Loucy (cell line): Measurements from ENCODE around the gene LPIN1.
A peak's percentile ranks its signal among the peaks of the same experiment; 100 is the strongest.

Experiments
- H2AFZ ChIP-seq: fragments of 200-600 bp; sonication (generic); 2 replicates; pipeline ENCODE4 v1.6.0; 2016; ENCODE audit warnings: antibody characterized with exemption, mild to moderate bottlenecking, low read length, moderate library complexity
- H3F3A ChIP-seq: fragments of 200-600 bp; 2 replicates; pipeline ENCODE4 v1.6.0; 2016; ENCODE audit warnings: antibody characterized with exemption, low read depth, mild to moderate bottlenecking
- H3K27me3 ChIP-seq: fragments of 200-600 bp; sonication (generic); 2 replicates; pipeline ENCODE4 v1.6.1; 2014; ENCODE audit warnings: low read length, mild to moderate bottlenecking; ENCODE audit not compliant: insufficient read depth, poor library complexity, severe bottlenecking
- H3K36me3 ChIP-seq: fragments of 200-600 bp; sonication (generic); 2 replicates; pipeline ENCODE4 v1.6.1; 2016; ENCODE audit warnings: low read length; ENCODE audit not compliant: insufficient read depth
- H3K4me1 ChIP-seq: fragments of 200-600 bp; sonication (generic); 2 replicates; pipeline ENCODE4 v1.5.1; 2014; ENCODE audit warnings: low read length, mild to moderate bottlenecking; ENCODE audit not compliant: insufficient read depth, poor library complexity, severe bottlenecking
- H3K4me2 ChIP-seq: fragments of 200-600 bp; sonication (generic); 2 replicates; pipeline ENCODE4 v1.6.0; 2014; ENCODE audit warnings: antibody characterized with exemption, low read length, low read depth, mild to moderate bottlenecking; ENCODE audit not compliant: poor library complexity, severe bottlenecking
- H3K4me3 ChIP-seq: fragments of 200-600 bp; sonication (generic); 2 replicates; pipeline ENCODE4 v1.5.1; 2014; ENCODE audit warnings: low read length, mild to moderate bottlenecking, mixed read lengths; ENCODE audit not compliant: poor library complexity, severe bottlenecking
- H3K79me2 ChIP-seq: fragments of 200-600 bp; sonication (generic); 2 replicates; pipeline ENCODE4 v1.6.1; 2014; ENCODE audit warnings: low read length; ENCODE audit not compliant: insufficient read depth
- H3K9ac ChIP-seq: fragments of 200-600 bp; sonication (generic); 2 replicates; pipeline ENCODE4 v1.6.0; 2014; ENCODE audit warnings: mild to moderate bottlenecking, low read depth, low read length, moderate library complexity; ENCODE audit not compliant: poor library complexity, severe bottlenecking
- H3K9me2 ChIP-seq: fragments of 200-600 bp; sonication (generic); replicated peaks from 2 replicates; pipeline ENCODE4 v1.6.1; 2016; ENCODE audit warnings: low read depth, low read length, mixed read lengths
- H3K9me3 ChIP-seq: fragments of 200-600 bp; sonication (generic); 2 replicates; pipeline ENCODE4 v1.6.1; 2014; ENCODE audit warnings: mild to moderate bottlenecking, antibody characterized with exemption, low read length, low read depth; ENCODE audit not compliant: insufficient read depth
- H4K20me1 ChIP-seq: fragments of 200-600 bp; sonication (generic); 2 replicates; pipeline ENCODE4 v1.6.0; 2014; ENCODE audit warnings: antibody characterized with exemption, low read length, mild to moderate bottlenecking; ENCODE audit not compliant: insufficient read depth, poor library complexity, severe bottlenecking
- EZH2phosphoT487 ChIP-seq: fragments of 200-600 bp; IDR thresholded peaks from 2 replicates; pipeline ENCODE4 v1.6.1; 2018; ENCODE audit warnings: antibody characterized with exemption, mild to moderate bottlenecking, moderate library complexity, borderline replicate concordance
- TF ChIP-seq, protein P1 (sequence below): fragments of 200-600 bp; sonication (generic); conservative IDR thresholded peaks from 2 replicates; pipeline ENCODE4 v1.5.1; 2014; ENCODE audit warnings: mild to moderate bottlenecking, antibody characterized with exemption, low read length

Gene LPIN1

DNA sequence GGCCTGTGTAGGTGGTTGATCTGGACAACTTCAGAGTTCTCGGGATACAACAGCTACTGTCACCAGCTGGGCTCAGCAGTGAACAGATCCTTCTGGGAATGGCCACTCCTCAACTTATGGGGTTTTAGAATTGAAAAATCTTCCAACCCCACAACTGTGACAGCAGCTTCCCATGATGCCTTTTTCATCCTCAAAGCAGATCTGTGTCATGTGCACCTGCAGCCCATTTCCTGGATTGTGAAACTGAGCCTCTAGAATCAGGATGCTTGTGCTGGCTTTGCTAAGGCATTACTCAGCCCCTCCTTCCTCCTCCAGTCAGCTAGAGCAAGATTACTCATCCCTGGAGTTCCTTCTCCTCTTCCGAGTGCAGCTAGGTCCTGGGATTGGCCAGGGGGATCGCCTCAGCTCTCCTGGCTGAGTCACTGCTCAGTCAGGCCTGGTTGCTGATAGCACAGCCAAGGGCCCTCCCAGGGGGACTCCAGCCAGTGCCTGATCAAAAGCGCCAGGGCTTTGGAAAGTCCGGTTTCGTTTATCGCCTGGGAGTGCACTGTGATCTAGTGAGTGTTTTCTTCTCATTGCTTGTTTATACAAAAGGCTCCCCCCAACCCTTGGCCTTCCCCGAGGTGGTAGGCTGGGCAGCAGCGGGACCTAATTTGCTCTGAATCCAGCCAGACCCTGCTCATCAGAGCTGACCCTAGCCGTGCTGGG, 2.4 kb upstream of the LPIN1 start:
- no peaks in the 10 kb centered on the region for H3K27me3 ChIP-seq
- H3K4me1 ChIP-seq, result peaks cover 45% of the 10 kb centered on the region
- H3K36me3 ChIP-seq, result no peaks in the 10 kb centered on the region
- no peaks in the 10 kb centered on the region for H3K9me3 ChIP-seq
- peak overlapping the region; percentile 56; the same call in 1 of the 2 replicates for H2AFZ ChIP-seq
- peaks cover 12% of the 10 kb centered on the region for H4K20me1 ChIP-seq
- H3K79me2 ChIP-seq, result peaks cover 29% of the 10 kb centered on the region
- H3K9ac ChIP-seq, result peak overlapping the region; percentile 35
- no peaks in the 10 kb centered on the region for H3K9me2 ChIP-seq
- TF ChIP-seq EZH2phosphoT487, result no peak
- TF ChIP-seq, protein P1, sequence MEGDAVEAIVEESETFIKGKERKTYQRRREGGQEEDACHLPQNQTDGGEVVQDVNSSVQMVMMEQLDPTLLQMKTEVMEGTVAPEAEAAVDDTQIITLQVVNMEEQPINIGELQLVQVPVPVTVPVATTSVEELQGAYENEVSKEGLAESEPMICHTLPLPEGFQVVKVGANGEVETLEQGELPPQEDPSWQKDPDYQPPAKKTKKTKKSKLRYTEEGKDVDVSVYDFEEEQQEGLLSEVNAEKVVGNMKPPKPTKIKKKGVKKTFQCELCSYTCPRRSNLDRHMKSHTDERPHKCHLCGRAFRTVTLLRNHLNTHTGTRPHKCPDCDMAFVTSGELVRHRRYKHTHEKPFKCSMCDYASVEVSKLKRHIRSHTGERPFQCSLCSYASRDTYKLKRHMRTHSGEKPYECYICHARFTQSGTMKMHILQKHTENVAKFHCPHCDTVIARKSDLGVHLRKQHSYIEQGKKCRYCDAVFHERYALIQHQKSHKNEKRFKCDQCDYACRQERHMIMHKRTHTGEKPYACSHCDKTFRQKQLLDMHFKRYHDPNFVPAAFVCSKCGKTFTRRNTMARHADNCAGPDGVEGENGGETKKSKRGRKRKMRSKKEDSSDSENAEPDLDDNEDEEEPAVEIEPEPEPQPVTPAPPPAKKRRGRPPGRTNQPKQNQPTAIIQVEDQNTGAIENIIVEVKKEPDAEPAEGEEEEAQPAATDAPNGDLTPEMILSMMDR, result no peak
- peak overlapping the region; percentile 0 for H3K4me3 ChIP-seq
- peak overlapping the region; percentile 45 for H3K4me2 ChIP-seq
- H3F3A ChIP-seq, result no peaks in the 10 kb centered on the region

DNA sequence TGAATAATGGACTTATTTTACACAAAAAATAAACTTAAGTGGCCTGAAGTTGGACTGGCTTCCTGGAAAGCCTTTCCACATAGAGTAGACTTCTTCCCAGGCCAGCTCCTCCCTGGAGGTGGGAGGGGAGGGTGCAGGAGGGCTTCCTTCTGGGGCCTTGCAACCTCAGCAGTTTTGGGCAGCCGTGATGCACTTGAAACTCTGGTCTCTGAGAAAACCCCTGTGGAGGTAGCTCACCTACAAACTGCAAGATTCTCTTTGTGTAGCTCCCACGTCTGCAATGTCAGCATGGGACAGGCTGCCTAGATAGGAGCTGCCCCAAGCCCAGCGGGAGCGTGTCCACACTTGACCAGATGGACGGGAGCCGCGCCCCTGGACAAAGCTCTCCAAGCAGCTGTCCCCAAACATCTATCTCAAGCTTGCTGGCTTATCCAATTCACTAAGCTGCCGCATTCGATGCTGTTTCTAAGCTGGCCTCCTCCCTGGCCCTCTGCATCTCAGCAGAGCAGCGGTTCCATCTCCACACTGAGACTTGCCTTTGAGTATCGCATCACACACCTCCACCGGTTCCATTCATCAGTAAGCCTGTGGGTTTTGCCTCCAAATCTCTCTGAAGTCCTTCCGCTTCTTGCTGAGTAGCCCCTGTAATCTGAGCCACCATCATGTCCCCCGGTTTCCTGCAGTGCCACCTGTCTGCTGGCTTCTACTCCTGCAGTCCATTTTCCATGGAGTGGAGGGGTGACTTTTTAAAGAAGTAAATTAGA, 1.6 kb upstream of the LPIN1 start:
- H3K4me2 ChIP-seq, result peak overlapping the region; percentile 45
- peaks cover 15% of the 10 kb centered on the region for H4K20me1 ChIP-seq
- no peaks in the 10 kb centered on the region for H3K36me3 ChIP-seq
- H3K9me3 ChIP-seq, result no peaks in the 10 kb centered on the region
- H3K9me2 ChIP-seq, result no peaks in the 10 kb centered on the region
- peaks cover 37% of the 10 kb centered on the region for H3K79me2 ChIP-seq
- no peaks in the 10 kb centered on the region for H3F3A ChIP-seq
- peaks cover 53% of the 10 kb centered on the region for H3K4me1 ChIP-seq
- no peak for TF ChIP-seq EZH2phosphoT487
- TF ChIP-seq, protein P1, result peak; percentile 83
- H3K4me3 ChIP-seq, result peak overlapping the region; percentile 0
- H2AFZ ChIP-seq, result peak overlapping the region; percentile 56
- peak overlapping the region; percentile 35 for H3K9ac ChIP-seq
- no peaks in the 10 kb centered on the region for H3K27me3 ChIP-seq

DNA sequence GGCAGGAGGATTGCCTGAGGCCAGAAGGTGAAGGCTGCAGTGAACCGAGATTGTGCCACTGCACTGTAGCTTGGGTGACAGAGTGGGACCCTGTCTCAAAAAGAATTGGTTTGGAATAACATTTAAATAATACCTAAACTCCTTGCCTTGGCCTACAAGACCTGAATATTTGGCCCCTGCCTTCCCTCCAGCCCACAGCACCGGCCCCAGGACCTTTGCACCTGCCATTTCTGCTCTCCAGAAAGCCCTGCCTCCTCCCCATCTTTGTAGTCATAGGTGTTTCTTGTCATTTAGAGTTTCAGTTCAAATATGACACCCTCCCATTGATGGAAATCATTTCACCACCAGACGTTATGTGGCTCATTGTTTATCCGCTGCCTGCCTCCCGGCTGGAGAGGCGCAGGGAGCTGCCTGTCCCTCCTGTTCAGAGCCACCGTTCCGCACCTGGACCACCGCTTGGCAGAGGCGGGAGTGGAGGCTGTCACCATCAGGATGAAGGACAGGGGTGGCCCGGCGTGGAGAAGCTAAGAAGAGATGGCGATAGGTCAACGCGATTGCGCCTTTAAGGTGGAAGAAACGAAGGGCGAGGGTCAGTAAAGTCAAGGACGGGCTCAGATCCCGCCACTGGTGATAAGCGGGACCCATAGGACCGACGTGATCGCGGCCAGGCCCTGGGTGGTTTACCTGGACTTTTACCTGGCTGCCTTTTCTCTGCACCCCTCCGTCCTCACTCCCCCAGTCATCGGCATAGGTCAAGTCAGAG, 638 bp upstream of the LPIN1 start:
- Histone ChIP-seq H3K36me3 (no peaks in the 10 kb centered on the region), H3K79me2 (peaks cover 47% of the 10 kb centered on the region), H3K4me1 (peaks cover 63% of the 10 kb centered on the region), H3F3A (no peaks in the 10 kb centered on the region), H3K9ac (peak overlapping the region; percentile 20), H3K4me2 (peak overlapping the region; percentile 65), H3K9me2 (no peaks in the 10 kb centered on the region), H3K4me3 (peak overlapping the region; percentile 62), H3K9me3 (no peaks in the 10 kb centered on the region), H4K20me1 (peaks cover 19% of the 10 kb centered on the region), H3K27me3 (no peaks in the 10 kb centered on the region), H2AFZ (peak overlapping the region; percentile 62; the same call in 1 of the 2 replicates)
- TF ChIP-seq EZH2phosphoT487, result no peak
- TF ChIP-seq, protein P1, result no peak
